H1 (cell line): ENCODE data around the gene TRIM47.

ENCODE experiments used
- CTCF ChIP-seq, 3 experiments: IDR thresholded peaks; 1 replicate in 2 of 3; 2 replicates in 1 of 3; pipeline versions ENCODE4 v1.5.1 to v1.6.1; 2011; ENCODE audit warnings: low read length in 3 of 3, mild to moderate bottlenecking in 3 of 3, inconsistent platforms in 2 of 3, low read depth in 1 of 3, moderate library complexity in 1 of 3; ENCODE audit not compliant: insufficient read depth in 1 of 3; ENCODE audit errors: control extremely low read depth in 1 of 3
- EZH2 ChIP-seq: fragments of 200-600 bp; sonication (generic); IDR thresholded peaks from 2 replicates; pipeline ENCODE4 v1.7.1; 2012; ENCODE audit warnings: low read depth, mild to moderate bottlenecking, moderate library complexity, low read length, inconsistent platforms; ENCODE audit not compliant: severe bottlenecking
- RAD21 ChIP-seq, 2 experiments: IDR thresholded peaks in 1 of 2; conservative IDR thresholded peaks in 1 of 2; 2 replicates each; pipeline ENCODE4 v1.6.1; 2011; ENCODE audit warnings: low read depth in 2 of 2, low read length in 2 of 2, improper control_type of control experiment in 1 of 2, inconsistent platforms in 1 of 2, mild to moderate bottlenecking in 1 of 2, moderate library complexity in 1 of 2
- TAF1 ChIP-seq: IDR thresholded peaks from 2 replicates; pipeline ENCODE4 v1.6.1; 2011; ENCODE audit warnings: mild to moderate bottlenecking, low read depth, low read length

DNA sequence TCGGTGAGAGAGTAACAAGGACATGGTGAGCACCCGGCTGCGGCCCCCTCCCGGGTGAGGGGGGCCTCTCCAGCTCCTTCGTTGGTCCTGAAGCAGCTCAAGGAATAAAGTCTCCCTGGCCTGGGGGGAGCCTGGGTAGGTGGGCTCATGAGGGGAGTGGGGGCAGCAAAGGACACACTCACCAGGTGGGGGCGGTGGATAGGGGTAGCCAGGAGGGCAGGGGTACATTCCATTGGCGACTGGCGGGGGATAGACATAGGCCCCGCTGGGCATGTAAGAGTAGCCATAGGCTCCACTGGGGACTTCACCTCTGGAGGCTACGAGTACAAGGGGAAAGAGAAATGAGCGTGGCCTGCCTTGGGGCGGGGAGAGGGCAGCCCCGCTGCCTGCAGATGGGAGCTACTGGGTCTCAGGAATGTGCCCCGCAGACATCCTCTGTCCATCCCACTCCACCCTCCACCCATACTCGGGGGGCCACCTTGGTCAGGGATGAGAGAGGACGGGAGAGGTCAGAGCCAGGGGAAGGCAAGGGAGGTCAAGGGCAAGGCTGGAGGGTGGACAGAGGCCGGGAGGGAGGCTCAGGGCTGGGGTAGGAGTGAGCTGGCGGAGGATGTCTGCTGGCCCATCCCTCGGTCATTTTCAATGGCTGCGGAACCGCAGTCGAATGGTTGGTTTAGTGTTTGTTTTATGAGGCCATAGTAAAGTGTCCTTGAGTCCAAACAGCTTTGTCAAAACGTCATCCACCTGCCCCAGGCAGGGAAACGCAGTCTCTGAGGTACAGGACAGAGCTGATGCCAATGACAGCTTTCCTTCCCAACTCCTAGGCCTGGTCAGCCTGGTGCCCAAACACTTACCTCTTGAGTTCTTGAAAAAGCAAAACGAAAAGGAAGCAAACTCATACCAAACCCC is 30.5 kb downstream of the TRIM47 start:
- TF ChIP-seq EZH2 = no peak
- no peak for TF ChIP-seq CTCF (IDR thresholded peaks at IDR 0.05; ENCODE audit: control extremely low read depth in 1 of 3, insufficient read depth in 1 of 3, low read depth in 1 of 3, low read length in 3 of 3)
- TF ChIP-seq RAD21 (IDR thresholded peaks at IDR 0.05 in 1 of 2, conservative IDR thresholded peaks at IDR 0.05 in 1 of 2; ENCODE audit: low read depth in 2 of 2, low read length in 2 of 2) = no peak
- TF ChIP-seq TAF1 = no peak
